H9 (cell line): ENCODE measurements around the gene BRCA2. TPM values are rescaled to one million over a fixed set of nuclear protein-coding genes. Genes with fewer than 3 reads are reported as not detected.

Experiments used
- DNase-seq: peaks from one replicate; pipeline ENCODE4 v3.0.0-alpha.2; 2017
- H2AFZ ChIP-seq: one replicate; pipeline ENCODE4 v1.6.1; 2013; ENCODE audit warnings: mild to moderate bottlenecking, low read length, control low read depth, moderate library complexity
- H2AK5ac ChIP-seq: 2 replicates; pipeline ENCODE4 v1.6.1; 2013; ENCODE audit warnings: low read length, control low read depth, mixed read lengths; ENCODE audit not compliant: insufficient read length
- H2BK120ac ChIP-seq: one replicate; pipeline ENCODE4 v1.6.1; 2013; ENCODE audit warnings: low read depth, mild to moderate bottlenecking, low read length, control low read depth, inconsistent platforms; ENCODE audit not compliant: poor library complexity, severe bottlenecking
- H2BK12ac ChIP-seq: 2 replicates; pipeline ENCODE4 v1.6.1; 2013; ENCODE audit warnings: low read length, control low read depth, mixed read lengths, low read depth; ENCODE audit not compliant: insufficient read length
- H2BK15ac ChIP-seq: 2 replicates; pipeline ENCODE4 v1.6.1; 2013; ENCODE audit warnings: low read depth, low read length, control low read depth
- H2BK20ac ChIP-seq: one replicate; pipeline ENCODE4 v1.6.1; 2013; ENCODE audit warnings: low read depth, mild to moderate bottlenecking, low read length, control low read depth, inconsistent platforms; ENCODE audit not compliant: poor library complexity, severe bottlenecking
- H2BK5ac ChIP-seq: 2 replicates; pipeline ENCODE4 v1.6.1; 2013; ENCODE audit warnings: low read length, control low read depth, mixed read lengths; ENCODE audit not compliant: insufficient read length
- H3K14ac ChIP-seq: 2 replicates; pipeline ENCODE4 v1.6.1; 2013; ENCODE audit warnings: low read length, control low read depth; ENCODE audit not compliant: insufficient read depth
- H3K18ac ChIP-seq: 2 replicates; pipeline ENCODE4 v1.6.1; 2013; ENCODE audit warnings: low read depth, mild to moderate bottlenecking, mixed read lengths, low read length, control low read depth; ENCODE audit not compliant: insufficient read length
- H3K23ac ChIP-seq: 2 replicates; pipeline ENCODE4 v1.6.1; 2013; ENCODE audit warnings: low read length, control low read depth, mixed read lengths, low read depth; ENCODE audit not compliant: insufficient read length
- H3K23me2 ChIP-seq: 2 replicates; pipeline ENCODE4 v1.6.1; 2013; ENCODE audit warnings: low read depth, mild to moderate bottlenecking, mixed read lengths, low read length, control low read depth; ENCODE audit not compliant: insufficient read length, poor library complexity, severe bottlenecking
- H3K27ac ChIP-seq: 2 replicates; pipeline ENCODE4 v1.5.1; 2013; ENCODE audit warnings: low read length, control low read depth, mixed read lengths, low read depth; ENCODE audit not compliant: insufficient read length
- H3K27me3 ChIP-seq: 2 replicates; pipeline ENCODE4 v1.6.1; 2013; ENCODE audit warnings: low read length, control low read depth, inconsistent platforms; ENCODE audit not compliant: insufficient read depth
- H3K4ac ChIP-seq: 2 replicates; pipeline ENCODE4 v1.6.1; 2013; ENCODE audit warnings: low read depth, mild to moderate bottlenecking, control low read depth, inconsistent platforms, low read length, moderate library complexity
- H3K4me1 ChIP-seq: 2 replicates; pipeline ENCODE4 v1.6.1; 2013; ENCODE audit warnings: low read length, control low read depth, inconsistent platforms; ENCODE audit not compliant: insufficient read depth
- H3K4me2 ChIP-seq: 2 replicates; pipeline ENCODE4 v1.6.1; 2013; ENCODE audit warnings: low read length, control low read depth, mixed read lengths; ENCODE audit not compliant: insufficient read length, insufficient read depth
- H3K56ac ChIP-seq: 2 replicates; pipeline ENCODE4 v1.6.1; 2013; ENCODE audit warnings: low read depth, mild to moderate bottlenecking, mixed read lengths, low read length, control low read depth; ENCODE audit not compliant: insufficient read length
- H3K79me1 ChIP-seq: 2 replicates; pipeline ENCODE4 v1.6.1; 2013; ENCODE audit warnings: low read depth, mild to moderate bottlenecking, moderate library complexity, low read length, control low read depth, inconsistent platforms; ENCODE audit not compliant: insufficient read depth, poor library complexity, severe bottlenecking
- H3K79me2 ChIP-seq: 2 replicates; pipeline ENCODE4 v1.6.1; 2013; ENCODE audit warnings: low read length, control low read depth, inconsistent platforms; ENCODE audit not compliant: insufficient read depth
- H3K9ac ChIP-seq: 2 replicates; pipeline ENCODE4 v1.6.1; 2013; ENCODE audit warnings: low read length, control low read depth, mixed read lengths; ENCODE audit not compliant: insufficient read length; ENCODE audit errors: extremely low read depth
- H3K9me3 ChIP-seq: one replicate; pipeline ENCODE4 v1.6.1; 2013; ENCODE audit warnings: low read depth, low read length, inconsistent platforms; ENCODE audit not compliant: control insufficient read depth
- H3T11ph ChIP-seq: one replicate; pipeline ENCODE4 v1.6.1; 2013; ENCODE audit warnings: mild to moderate bottlenecking, low read length, control low read depth, inconsistent platforms
- H4K20me1 ChIP-seq: one replicate; pipeline ENCODE4 v1.6.1; 2013; ENCODE audit not compliant: control insufficient read depth, insufficient read length, insufficient read depth
- H4K5ac ChIP-seq: 2 replicates; pipeline ENCODE4 v1.6.1; 2013; ENCODE audit warnings: low read depth, mild to moderate bottlenecking, mixed read lengths, low read length, control low read depth; ENCODE audit not compliant: insufficient read length
- H4K8ac ChIP-seq: replicated peaks from 2 replicates; pipeline ENCODE4 v1.6.1; 2013; ENCODE audit warnings: low read length, control low read depth, mixed read lengths, low read depth; ENCODE audit not compliant: insufficient read length
- H4K91ac ChIP-seq: 2 replicates; pipeline ENCODE4 v1.6.1; 2013; ENCODE audit warnings: low read depth, mild to moderate bottlenecking, moderate library complexity, mixed read lengths, low read length, control low read depth; ENCODE audit not compliant: insufficient read length
- H3K27ac Mint-ChIP-seq, 3 experiments: 2 replicates in 2 of 3; 3 replicates in 1 of 3; pipeline ENCODE4 v1.8.0; 2020 to 2021; ENCODE audit warnings: mixed read lengths in 3 of 3, mild to moderate bottlenecking in 1 of 3, moderate library complexity in 1 of 3
- H3K27me3 Mint-ChIP-seq: 2 replicates; pipeline ENCODE4 v1.8.0; 2021; ENCODE audit warnings: low read depth, mild to moderate bottlenecking, moderate library complexity, mixed read lengths
- H3K36me3 Mint-ChIP-seq, 3 experiments: 2 replicates in 2 of 3; 3 replicates in 1 of 3; pipeline ENCODE4 v1.8.0; 2020 to 2021; ENCODE audit warnings: low read depth in 3 of 3, mixed read lengths in 3 of 3; ENCODE audit not compliant: insufficient read depth in 1 of 3
- H3K4me1 Mint-ChIP-seq, 2 experiments: 2 replicates each; pipeline ENCODE4 v1.8.0; 2020; ENCODE audit warnings: mixed read lengths in 2 of 2
- H3K4me3 Mint-ChIP-seq, 2 experiments: 2 replicates in 1 of 2; 3 replicates in 1 of 2; pipeline ENCODE4 v1.8.0; 2020 to 2021; ENCODE audit warnings: mild to moderate bottlenecking in 2 of 2, mixed read lengths in 2 of 2, moderate library complexity in 1 of 2
- H3K9me3 Mint-ChIP-seq, 2 experiments: 2 replicates in 1 of 2; 3 replicates in 1 of 2; pipeline ENCODE4 v1.8.0; 2020; ENCODE audit warnings: mild to moderate bottlenecking in 2 of 2, mixed read lengths in 2 of 2, moderate library complexity in 1 of 2
- WGBS: extraction: QIAGEN DNeasy Blood & Tissue Kit; methylation state at CpG from one replicate; pipeline ENCODE4 v1.1.7; 2013; ENCODE audit warnings: missing lambda C conversion rate, low lambda C conversion rate, mixed read lengths; ENCODE audit not compliant: insufficient read length; ENCODE audit errors: extremely low coverage; 5-methylcytosine and 5-hydroxymethylcytosine counted together
- total RNA-seq: library from RNA; stranded (reverse); gene quantifications from 2 replicates; pipeline ENCODE4 v1.2.1, GENCODE V29; 2021
- TF ChIP-seq, protein P1 (sequence below): fragments of 200-600 bp; sonication (generic); conservative IDR thresholded peaks from 3 replicates; pipeline ENCODE4 v1.8.0; 2021; ENCODE audit warnings: antibody characterized with exemption, mild to moderate bottlenecking

The BRCA2 gene
- total RNA-seq, 1 experiment from 2014 or later: 17.0 TPM

- Histone ChIP-seq H4K91ac (no peak overlapping the region), H2AK5ac (no peak overlapping the region), H3K27me3 (no peaks in the 10 kb centered on the region), H2BK12ac (no peak overlapping the region), H2BK5ac (no peak overlapping the region), H3K23me2 (no peaks in the 10 kb centered on the region), H3K56ac (no peak overlapping the region), H3K4me2 (no peak overlapping the region), H2BK120ac (no peak overlapping the region), H4K8ac (no peak overlapping the region), H4K20me1 (no peaks in the 10 kb centered on the region), H3K14ac (no peak overlapping the region), H3K79me1 (no peaks in the 10 kb centered on the region), H3K9ac (no peak overlapping the region), H2BK15ac (no peak overlapping the region), H2BK20ac (no peak overlapping the region), H3K27ac (no peak overlapping the region), H3K9me3 (no peaks in the 10 kb centered on the region), H3K23ac (no peak overlapping the region), H2AFZ (no peak overlapping the region), H3K18ac (no peak overlapping the region), H4K5ac (no peak overlapping the region), H3K4me1 (no peaks in the 10 kb centered on the region), H3K4ac (no peak overlapping the region), H3T11ph (no peak overlapping the region), H3K79me2 (no peaks in the 10 kb centered on the region)
- WGBS: no CpG with 5 or more reads among the region's 2 CpGs
- H3K4me3 Mint-ChIP-seq: no peak overlapping the region
- DNase-seq: no peak
- no peaks in the 10 kb centered on the region for H3K9me3 Mint-ChIP-seq
- H3K27me3 Mint-ChIP-seq: no peaks in the 10 kb centered on the region
- H3K36me3 Mint-ChIP-seq: no peaks in the 10 kb centered on the region
- TF ChIP-seq, protein P1, sequence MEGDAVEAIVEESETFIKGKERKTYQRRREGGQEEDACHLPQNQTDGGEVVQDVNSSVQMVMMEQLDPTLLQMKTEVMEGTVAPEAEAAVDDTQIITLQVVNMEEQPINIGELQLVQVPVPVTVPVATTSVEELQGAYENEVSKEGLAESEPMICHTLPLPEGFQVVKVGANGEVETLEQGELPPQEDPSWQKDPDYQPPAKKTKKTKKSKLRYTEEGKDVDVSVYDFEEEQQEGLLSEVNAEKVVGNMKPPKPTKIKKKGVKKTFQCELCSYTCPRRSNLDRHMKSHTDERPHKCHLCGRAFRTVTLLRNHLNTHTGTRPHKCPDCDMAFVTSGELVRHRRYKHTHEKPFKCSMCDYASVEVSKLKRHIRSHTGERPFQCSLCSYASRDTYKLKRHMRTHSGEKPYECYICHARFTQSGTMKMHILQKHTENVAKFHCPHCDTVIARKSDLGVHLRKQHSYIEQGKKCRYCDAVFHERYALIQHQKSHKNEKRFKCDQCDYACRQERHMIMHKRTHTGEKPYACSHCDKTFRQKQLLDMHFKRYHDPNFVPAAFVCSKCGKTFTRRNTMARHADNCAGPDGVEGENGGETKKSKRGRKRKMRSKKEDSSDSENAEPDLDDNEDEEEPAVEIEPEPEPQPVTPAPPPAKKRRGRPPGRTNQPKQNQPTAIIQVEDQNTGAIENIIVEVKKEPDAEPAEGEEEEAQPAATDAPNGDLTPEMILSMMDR: no peak
- no peak overlapping the region for H3K27ac Mint-ChIP-seq
- peaks cover 11 to 24% of the 10 kb centered on the region in 2 experiments for H3K4me1 Mint-ChIP-seq
Observed at GRCh38 chr13:32282096-32282711, 33.1 kb upstream of the BRCA2 start.
